IPS-NIHi7 (cell line): ENCODE data around the gene HEY2.

Experiments
- DNase-seq: peaks from one replicate; pipeline ENCODE4 v3.0.0; 2012; ENCODE audit warnings: mixed read lengths; ENCODE audit errors: extremely low spot score

HEY2 gene

DNA sequence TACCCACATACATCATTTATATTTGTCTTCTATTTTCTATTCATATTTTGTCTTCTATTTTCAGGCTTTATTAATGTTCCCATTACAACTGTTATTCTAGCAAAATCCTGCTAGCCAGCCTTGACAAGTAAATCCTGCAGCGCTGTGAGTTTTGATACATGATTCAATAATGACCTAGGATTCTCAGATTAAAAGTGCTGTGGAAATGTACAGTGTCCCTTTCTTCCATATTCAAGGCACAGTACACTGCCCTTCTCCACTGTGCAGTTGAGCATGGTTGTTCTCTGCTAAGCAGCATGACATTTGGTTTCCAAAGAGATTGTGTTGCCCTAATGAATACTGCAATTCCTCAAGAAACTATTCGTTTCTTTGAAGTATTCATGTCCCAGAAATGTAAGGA lies 5.8 kb upstream of the HEY2 start:
- DNase-seq: no peak

DNA sequence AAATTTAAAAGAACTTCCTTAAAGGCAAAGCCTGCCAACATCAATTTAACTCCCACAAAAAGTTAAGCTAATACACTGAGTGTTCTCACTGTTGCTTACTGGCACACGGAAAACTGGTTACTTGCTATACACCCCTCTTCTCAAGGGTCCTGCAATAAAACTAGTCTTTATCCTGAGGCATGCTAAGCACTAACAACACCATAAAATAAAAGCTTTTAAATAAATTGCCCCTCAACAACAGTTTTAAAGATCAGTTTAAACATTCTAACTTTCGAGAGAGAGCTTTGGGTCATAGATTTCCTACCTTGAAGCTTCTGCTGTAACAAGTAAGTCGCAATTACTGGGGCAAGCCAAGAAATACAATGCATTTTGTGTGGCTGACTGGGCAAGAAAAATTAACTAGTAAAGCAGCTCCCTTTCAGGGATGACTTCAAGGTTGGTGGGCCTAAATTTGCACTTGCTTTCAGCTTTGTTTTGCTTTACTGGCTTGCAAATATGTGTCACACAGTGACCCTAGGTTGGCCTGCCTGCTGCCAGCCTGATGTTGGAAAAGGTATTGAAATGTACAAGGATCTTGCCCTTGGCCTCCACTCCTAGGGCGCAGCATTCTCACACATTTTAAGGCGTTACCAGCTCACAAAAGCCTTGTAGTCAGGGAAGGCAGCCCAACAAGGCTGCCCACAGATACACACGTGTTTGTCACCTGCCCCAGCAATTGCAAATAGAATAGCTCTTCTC lies 4.0 kb upstream of the HEY2 start:
- peak; percentile 23 for DNase-seq

DNA sequence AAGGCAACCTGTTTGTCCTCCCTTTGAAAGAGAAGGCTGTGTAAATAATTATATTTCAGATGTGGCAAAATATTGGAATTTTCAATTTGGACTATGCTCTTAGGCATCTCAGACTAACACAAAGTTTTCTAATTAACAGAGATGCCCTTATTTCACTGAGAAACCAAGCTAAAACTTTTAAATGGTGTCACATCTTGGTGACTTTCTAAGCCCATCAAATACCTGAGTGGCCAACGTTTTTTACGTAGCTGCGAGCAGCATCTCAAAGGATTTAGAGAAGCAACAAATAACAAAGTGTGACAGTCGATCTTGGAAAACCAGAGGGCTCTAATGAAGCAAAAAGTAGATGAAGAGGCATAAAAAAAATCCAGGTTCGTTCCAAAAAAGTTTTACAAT lies 3.4 kb upstream of the HEY2 start:
- DNase-seq: no peak

DNA sequence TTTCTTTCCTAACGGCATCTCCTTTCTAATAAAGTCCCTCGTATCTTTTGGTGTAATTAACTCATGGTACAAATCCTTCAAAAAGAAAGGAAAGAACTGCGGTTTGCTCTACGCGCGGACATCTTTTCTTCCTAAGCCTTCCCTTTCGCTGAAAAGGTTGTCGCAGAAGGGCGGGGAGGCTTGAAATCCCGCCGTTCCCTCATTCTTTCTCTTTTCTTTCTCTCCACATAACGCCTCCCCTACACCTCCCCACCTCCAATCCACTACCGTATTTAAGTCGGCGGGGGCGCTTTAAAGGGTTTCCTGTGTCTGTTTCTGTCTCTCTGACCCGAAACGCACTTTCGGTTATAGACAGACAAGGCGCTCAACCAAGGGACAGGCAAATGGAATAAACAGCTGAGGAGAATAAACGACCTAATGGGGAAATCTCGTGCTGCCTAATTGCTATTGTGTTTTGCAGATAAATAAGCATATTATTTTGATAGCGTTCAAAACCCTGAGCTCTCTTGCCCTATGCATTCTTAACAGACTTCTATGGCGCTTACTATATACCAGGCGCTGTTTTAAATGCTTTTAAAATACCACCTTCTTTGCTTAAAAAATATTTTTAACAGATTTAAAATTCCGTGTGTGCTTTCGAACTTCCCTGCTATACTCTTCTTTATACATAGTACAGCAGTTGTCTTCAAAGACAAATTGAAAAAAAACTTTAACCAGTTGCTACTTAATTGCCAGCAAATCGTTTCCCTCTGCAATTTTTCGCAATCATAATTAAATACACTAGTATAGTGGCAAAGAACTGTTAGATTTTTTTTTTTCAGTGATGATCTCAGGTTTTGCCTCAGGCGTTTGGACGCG lies 2.5 kb upstream of the HEY2 start:
- DNase-seq: peak; percentile 67

DNA sequence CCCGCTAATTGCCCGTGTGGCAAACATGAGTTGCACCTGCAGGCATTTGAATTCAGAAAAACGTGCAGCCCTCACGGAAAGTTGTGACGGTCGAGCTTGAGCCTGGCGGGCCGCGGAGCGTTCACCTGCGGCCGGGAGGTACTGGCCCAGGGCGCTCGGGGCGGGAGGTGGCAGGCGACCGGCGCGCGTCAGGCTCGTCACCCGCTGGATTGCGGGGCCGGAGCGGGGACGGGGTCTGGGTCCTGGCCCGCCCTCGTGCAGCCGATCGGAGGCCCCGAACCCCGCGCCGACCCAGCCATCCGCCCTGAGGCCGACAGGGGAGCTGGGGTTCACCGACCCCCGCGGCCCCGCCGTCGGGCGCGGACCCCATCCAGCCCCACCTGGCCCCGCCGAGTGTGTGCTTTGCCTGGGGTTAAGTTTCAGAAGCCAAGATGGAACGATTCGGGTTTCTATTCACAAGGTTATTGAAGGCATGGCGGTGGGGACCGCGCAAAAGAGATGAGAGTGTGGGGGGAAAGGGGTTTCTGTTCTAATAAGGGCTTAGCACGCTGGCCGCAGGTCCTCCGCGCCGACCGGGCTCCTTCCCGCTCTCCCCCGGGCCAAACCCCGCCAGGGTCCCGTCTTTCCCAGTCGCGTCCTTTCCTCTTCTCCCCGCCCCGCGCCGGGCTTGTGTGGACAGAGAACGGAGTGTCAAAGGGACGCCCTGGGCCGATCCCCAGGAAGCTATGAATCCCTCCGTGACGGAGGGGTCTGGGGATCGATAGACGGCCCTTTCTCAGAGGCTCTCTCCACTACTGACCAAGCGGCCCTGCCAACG lies 1.6 kb upstream of the HEY2 start:
- peak; percentile 31 for DNase-seq

DNA sequence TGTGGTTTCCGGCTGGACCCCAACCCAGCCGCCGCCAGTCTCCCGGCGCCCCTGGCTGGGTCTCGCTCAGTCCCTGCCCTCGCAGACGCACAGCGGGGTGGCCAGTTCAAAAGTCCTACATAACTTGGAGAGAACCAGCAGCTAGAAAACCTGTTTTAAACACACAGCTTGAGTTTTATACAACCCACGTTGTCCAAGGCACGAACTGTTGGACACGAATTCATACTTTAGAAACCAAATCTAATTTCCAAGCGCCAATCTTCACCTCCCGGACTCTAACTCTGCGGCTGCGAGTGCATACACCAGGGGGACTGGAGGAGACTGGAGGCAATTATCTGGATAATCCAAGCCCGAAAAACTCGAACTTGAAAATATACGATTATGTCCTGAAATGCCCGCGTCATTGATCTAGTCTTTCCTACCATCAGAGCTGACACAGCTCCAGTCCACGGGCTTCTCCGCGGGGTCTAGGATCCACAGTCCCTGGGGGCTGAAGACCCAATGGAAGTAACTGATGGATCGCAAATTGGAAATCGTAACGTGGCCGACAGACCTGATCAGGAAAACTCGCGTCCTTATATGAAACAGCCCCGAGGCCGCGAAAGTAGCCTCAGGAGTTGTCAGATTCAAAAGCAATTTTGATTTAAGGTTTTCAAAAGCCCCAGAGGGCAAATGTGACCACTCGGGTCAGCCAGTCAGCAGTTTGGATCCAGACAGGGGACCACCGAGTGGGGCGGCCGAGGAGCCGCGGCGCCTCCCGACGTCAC lies 843 bp upstream of the HEY2 start:
- peak; percentile 21 for DNase-seq

DNA sequence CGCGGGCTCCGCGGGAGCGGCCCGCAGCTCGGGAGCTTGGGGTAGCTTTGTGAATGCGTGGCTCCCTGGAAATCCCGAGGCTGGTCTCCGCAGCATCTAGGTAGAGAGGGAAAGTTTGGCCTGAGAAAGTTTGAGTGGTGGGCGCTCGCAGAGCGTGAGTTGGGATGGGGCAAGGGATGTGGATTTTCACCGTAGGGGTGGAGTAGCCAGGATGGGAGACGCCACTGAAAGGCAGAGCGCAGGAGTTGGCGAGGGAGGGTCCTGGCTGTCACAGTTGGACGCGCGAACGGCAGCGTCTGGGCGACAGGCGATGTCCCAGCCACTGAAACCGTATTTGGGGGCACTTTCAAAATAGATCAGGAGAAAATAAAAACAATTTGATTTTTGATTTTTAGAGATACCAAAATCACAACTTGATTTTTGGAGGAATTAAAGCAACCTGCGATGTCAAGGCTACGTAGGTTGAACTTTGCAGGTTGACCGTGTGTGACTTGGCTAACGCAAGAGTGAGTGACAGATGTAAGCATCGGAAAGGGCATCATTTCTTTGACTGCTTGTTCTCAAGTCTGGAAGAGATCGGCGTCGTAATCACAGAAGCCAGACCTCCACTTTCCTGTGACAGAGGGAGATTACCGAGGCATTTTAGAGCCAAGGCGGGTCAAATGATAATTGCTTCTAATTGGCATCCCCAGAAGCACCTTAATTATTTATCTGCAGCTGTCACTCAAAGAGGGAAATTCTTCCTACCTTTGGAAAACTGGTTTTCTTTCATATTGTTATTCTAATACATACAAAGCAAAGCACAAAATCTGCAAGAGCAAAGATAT lies 646 bp downstream of the HEY2 start:
- DNase-seq: peak; percentile 18

DNA sequence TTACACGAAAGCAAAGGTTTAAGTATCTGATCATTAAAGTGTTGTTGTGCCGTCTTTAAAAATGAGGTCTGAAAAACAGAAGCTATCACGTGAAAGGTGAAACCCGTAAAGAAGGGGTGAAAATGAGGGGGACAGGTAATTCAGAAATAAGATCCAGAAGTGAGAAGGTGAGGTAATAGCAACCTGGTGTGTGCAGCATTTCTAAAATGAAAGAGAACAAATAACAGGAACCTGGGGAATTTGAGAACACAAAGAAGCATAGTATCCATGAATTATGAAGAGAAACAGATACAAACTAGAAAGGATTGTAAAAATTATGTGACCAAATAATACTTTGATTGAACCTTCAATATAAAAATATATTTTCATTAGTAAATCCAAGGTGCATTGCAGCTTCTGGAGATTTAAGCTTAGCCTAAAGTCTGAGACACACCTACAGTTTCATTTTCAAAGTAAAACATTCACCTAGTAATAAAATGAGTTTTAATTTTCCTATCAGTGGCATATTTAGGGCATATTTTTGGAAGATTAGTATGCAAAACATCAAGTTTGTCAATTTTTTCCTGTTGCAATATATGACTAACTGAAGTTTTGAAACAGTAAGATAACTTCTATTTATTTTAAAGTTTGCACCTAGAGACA lies 1.4 kb downstream of the HEY2 start:
- DNase-seq: no peak

DNA sequence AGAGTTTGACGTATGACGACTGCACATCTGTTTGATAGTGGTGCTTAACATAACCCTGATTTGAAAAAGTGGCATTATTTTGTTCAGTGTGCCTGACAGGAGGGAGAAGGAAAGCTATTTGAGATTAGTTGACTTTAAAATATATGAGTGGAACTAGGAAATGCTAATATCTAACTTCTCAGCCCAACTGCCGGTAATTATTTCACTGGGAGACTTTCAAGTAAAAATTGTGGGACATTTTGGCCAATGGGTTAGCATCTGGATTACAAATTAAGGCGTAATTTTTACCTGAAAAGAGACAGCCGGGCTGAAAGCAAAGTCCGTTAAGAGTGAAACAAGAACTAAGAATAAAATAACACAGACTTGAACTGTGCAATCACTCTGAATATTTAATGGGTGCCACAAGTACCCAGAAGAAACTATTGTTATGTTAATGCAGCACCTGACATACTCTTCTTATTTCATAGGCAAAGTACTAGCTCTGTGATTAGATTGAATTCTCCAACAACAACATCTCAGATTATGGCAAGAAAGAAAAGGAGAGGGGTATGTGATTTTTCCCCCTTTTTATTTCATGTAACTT lies 2.0 kb downstream of the HEY2 start:
- DNase-seq: no peak

DNA sequence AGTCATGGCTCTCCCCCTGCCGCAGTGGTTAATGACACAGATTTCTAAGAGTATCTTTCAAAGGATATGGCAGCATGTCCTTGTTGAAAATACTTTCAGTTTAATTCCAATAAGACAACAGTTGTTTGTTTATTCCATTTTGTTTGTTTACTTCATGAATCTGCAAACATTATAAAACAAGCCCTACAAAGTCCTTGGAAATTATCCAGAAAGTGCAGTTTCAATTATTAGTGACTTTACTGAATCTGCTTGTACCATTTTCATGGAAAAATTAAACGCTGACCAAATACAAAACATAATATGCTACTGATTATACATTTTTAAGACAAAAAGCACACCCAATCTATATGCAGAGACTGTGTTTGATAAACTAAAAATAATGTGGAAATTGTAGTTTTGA lies 3.3 kb downstream of the HEY2 start:
- DNase-seq: no peak

DNA sequence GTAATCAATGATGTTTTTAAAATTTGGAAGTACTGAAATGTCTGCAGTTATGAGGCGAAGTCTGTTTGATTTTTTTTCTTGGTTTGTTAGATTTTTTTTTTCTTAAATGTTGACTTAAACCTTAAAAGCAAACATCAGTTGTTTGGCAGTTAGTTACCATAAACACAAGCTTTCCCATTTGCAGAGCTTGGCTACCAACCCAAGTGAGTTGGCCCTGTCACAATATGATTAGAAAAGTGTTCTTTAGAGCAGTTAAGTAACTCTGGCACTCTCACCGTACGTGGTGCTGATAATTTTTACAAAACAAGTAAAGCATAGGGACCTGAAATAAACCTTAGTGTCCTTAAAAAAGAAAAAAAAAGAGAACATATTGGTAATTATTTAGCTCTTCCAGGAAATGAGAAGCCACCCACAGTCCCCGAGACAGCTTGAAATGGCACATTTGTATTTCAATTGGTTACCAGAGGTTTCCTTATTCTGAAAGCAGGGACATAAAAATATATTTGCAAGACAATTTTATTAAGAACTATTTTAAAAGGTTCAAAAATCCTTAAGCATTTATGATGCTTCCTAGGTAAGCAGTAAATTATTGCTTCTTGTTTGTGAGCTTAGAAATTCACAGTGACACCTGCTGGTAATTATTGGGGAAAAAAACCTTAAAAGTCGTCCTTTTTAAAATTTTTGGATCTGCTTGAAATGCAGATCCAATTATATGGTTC lies 3.9 kb downstream of the HEY2 start:
- no peak for DNase-seq

DNA sequence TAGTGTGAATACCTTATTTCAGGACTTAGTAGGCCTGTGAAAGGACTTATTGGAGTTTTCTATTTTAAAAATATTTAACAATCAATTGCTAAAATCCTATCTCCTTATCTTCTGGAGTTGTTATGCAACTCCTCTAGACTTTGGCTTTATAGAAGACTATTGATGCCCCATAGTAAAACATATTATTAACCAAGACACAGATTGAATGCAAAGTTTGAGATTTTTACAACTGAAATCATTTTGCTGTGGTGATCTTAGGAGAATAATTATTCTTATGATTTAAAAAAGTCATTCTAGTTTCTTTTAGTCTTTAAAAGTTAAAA lies 4.5 kb downstream of the HEY2 start:
- no peak for DNase-seq

DNA sequence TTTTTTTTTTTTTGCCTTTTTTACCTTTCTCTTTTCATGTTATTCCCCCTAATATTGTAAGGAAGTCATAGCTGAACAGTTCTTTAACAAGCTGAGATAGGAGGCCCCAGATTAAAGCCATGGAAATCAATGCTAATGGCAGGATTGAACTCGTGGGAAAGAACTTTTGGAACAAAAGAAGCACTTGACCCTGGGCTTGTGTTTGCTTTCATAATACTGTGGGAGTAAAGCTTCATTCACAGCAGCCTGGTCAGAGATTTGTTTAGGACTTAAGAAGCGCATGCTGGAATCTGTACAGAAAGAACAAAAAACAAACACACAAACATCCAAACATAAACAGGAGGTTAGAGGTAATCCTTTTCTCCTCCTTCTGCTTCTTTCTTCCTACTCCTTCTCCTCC lies 5.1 kb downstream of the HEY2 start:
- DNase-seq: no peak

DNA sequence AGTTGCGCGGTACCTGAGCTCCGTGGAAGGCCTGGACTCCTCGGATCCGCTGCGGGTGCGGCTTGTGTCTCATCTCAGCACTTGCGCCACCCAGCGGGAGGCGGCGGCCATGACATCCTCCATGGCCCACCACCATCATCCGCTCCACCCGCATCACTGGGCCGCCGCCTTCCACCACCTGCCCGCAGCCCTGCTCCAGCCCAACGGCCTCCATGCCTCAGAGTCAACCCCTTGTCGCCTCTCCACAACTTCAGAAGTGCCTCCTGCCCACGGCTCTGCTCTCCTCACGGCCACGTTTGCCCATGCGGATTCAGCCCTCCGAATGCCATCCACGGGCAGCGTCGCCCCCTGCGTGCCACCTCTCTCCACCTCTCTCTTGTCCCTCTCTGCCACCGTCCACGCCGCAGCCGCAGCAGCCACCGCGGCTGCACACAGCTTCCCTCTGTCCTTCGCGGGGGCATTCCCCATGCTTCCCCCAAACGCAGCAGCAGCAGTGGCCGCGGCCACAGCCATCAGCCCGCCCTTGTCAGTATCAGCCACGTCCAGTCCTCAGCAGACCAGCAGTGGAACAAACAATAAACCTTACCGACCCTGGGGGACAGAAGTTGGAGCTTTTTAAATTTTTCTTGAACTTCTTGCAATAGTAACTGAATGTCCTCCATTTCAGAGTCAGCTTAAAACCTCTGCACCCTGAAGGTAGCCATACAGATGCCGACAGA lies 9.9 kb downstream of the HEY2 start:
- DNase-seq: peak; percentile 79

DNA sequence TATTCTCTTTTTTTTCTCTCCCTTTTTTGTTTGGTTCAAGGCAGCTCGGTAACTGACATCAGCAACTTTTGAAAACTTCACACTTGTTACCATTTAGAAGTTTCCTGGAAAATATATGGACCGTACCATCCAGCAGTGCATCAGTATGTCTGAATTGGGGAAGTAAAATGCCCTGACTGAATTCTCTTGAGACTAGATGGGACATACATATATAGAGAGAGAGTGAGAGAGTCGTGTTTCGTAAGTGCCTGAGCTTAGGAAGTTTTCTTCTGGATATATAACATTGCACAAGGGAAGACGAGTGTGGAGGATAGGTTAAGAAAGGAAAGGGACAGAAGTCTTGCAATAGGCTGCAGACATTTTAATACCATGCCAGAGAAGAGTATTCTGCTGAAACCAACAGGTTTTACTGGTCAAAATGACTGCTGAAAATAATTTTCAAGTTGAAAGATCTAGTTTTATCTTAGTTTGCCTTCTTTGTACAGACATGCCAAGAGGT lies 10.6 kb downstream of the HEY2 start:
- DNase-seq: no peak

DNA sequence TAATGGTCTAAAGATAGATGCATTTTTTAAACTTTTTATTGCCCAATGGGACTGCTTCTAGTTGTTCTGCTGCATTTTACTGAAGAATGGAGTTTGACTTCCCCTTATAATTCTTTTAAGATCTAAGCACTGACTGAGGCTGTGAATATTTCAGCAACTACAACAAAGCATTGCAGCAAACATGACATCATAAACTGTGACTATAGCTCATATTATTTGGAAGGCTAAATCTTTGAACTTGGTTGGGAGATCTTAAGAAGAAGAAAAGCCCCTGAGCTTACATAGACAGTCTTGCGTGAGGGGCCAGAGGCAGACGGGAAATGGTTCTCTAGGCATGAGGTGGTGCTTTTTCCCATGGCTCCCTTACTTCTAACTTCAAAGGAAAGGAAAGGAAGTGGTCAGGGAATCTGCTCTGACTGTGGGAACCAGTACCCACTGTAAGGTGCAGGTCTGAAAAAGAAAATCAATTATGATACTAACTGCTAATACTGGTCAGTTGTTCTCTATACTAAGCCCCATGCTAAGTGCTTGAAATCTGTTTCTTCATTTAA lies 14.8 kb downstream of the HEY2 start:
- no peak for DNase-seq

DNA sequence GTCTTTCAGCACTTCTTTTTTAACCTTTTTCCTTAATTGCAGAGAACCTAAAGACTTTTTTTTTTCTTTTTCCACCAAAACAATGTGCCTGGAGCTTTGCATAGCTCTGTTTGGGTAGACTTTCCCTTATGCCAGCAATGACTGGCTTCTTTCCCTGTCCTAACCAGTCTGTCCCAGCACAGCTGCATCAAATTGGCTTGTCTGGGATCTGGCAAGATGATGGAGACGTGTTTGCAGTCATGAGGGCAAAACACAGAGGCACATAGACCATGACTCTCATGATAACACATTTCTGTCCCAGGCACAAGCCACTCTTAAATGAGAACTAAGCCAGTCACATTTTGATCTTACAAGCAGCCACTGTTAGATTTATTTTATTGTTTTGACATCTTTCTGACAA lies 16.5 kb downstream of the HEY2 start:
- DNase-seq: no peak

DNA sequence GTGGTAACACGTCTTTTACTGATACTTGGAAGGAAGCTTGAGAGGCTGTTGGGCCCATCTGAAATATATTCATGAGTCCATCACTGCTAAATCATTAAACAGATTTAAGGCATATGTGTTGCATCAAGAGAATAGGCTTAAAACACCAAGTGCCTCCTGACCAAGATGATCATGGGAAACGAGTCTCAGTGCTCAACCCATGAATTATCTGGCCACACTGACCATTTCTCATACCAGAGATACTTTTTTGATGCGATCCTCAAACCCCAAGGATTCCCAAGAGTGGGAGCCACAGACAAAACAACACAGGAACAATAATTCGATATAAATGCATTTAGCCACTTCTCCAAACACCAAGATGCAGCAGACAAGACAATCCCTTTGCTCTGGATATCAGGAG lies 17.2 kb downstream of the HEY2 start:
- no peak for DNase-seq
